ENCODE results near the gene NXPH3. TPM values are rescaled to one million over a fixed set of nuclear protein-coding genes. Genes with fewer than 3 reads are reported as not detected.

NXPH3 gene
- total RNA-seq, 1 experiment from 2014 or later = 0.10 TPM

GRCh38 chr17:49528966-49529365 lies 46.7 kb upstream of the NXPH3 start:
- H4K20me1 ChIP-seq (ENCODE audit: insufficient read depth) = no peaks in the 10 kb centered on the region
- POLR2A ChIA-PET = no interaction called here
- H2AFZ ChIP-seq (ENCODE audit: low read depth, low read length, poor library complexity, severe bottlenecking) = no peak overlapping the region
- TF ChIP-seq SP1 (IDR thresholded peaks at IDR 0.05; ENCODE audit: low read depth) = no peak
- TF ChIP-seq RAD21 (IDR thresholded peaks at IDR 0.05; ENCODE audit: low read depth) = no peak
- no peak for TF ChIP-seq MAX (IDR thresholded peaks at IDR 0.05)
- no peak for TF ChIP-seq ELF1 (IDR thresholded peaks at IDR 0.05; ENCODE audit: borderline replicate concordance, low read depth)
- no peak for TF ChIP-seq JUND (IDR thresholded peaks at IDR 0.05)
- TF ChIP-seq EGR1 (IDR thresholded peaks at IDR 0.05; ENCODE audit: low read depth) = no peak
- TF ChIP-seq YY1 (IDR thresholded peaks at IDR 0.05; ENCODE audit: extremely low read depth, insufficient replicate concordance, low read depth, low read length) = no peak
- TF ChIP-seq POLR2AphosphoS5 (IDR thresholded peaks at IDR 0.05; ENCODE audit: low read depth, low read length) = no peak
- TF ChIP-seq SRF (IDR thresholded peaks at IDR 0.05; ENCODE audit: low read depth) = no peak
- no peaks in the 10 kb centered on the region for H3K9me3 ChIP-seq (ENCODE audit: control insufficient read depth in 1 of 2, insufficient read depth in 1 of 2, low read depth in 1 of 2, low read length in 2 of 2)
- intact Hi-C loops (cut with micrococcal nuclease) = no loop called here
- H3K9ac ChIP-seq (ENCODE audit: low read length) = no peak overlapping the region
- no peak overlapping the region for H3K4me2 ChIP-seq (ENCODE audit: low read length)
- no peaks in the 10 kb centered on the region for H3K79me2 ChIP-seq (ENCODE audit: insufficient read depth, low read length)
- no TSS peak for BruUV-seq (replicated peaks)
- CTCF ChIA-PET = interaction anchor here (0.7 kb wide), 1 partner anchor 35 kb away, joined by 3 read pairs; no protein-coding TSS in a partner anchor
- no peak overlapping the region for H3K27ac ChIP-seq (ENCODE audit: low read depth, low read length)
- RAD21 ChIA-PET (ENCODE audit: low non-redundant PET in 1 of 2, low total read pairs in 2 of 2, uncharacterized antibody in 2 of 2, unreplicated experiment in 2 of 2) = no interaction called here
- H3K36me3 ChIP-seq (ENCODE audit: control insufficient read depth in 1 of 2, insufficient read depth in 2 of 2, low read length in 2 of 2) = no peaks in the 10 kb centered on the region
- DNase-seq (ENCODE audit: low read depth, low spot score) = no peak
- no peaks in the 10 kb centered on the region for H3K4me1 ChIP-seq (ENCODE audit: control insufficient read depth in 1 of 2, insufficient read depth in 2 of 2, low read length in 2 of 2)
- H3K9me2 ChIP-seq (ENCODE audit: insufficient read depth) = no peaks in the 10 kb centered on the region
- H3K27me3 ChIP-seq (ENCODE audit: insufficient read depth, low read length) = peaks cover 6% of the 10 kb centered on the region; the same call in 1 of the 2 replicates
- H3K4me3 ChIP-seq (replicated peaks in 1 of 2; ENCODE audit: low read depth in 1 of 2, low read length in 2 of 2) = no peak overlapping the region
- no peak for ATAC-seq

- no peaks in the 10 kb centered on the region for H3K4me1 ChIP-seq (ENCODE audit: control insufficient read depth in 1 of 2, insufficient read depth in 2 of 2, low read length in 2 of 2)
- intact Hi-C loops (cut with micrococcal nuclease) = no loop called here
- H3K36me3 ChIP-seq (ENCODE audit: control insufficient read depth in 1 of 2, insufficient read depth in 2 of 2, low read length in 2 of 2) = no peaks in the 10 kb centered on the region
- H4K20me1 ChIP-seq (ENCODE audit: insufficient read depth) = no peaks in the 10 kb centered on the region
- H3K9me3 ChIP-seq (ENCODE audit: control insufficient read depth in 1 of 2, insufficient read depth in 1 of 2, low read depth in 1 of 2, low read length in 2 of 2) = no peaks in the 10 kb centered on the region
- no peak for TF ChIP-seq YY1 (IDR thresholded peaks at IDR 0.05; ENCODE audit: extremely low read depth, insufficient replicate concordance, low read depth, low read length)
- TF ChIP-seq SRF (IDR thresholded peaks at IDR 0.05; ENCODE audit: low read depth) = no peak
- no peak for TF ChIP-seq CBX3 (IDR thresholded peaks at IDR 0.05; ENCODE audit: low read depth)
- TF ChIP-seq, protein P1, sequence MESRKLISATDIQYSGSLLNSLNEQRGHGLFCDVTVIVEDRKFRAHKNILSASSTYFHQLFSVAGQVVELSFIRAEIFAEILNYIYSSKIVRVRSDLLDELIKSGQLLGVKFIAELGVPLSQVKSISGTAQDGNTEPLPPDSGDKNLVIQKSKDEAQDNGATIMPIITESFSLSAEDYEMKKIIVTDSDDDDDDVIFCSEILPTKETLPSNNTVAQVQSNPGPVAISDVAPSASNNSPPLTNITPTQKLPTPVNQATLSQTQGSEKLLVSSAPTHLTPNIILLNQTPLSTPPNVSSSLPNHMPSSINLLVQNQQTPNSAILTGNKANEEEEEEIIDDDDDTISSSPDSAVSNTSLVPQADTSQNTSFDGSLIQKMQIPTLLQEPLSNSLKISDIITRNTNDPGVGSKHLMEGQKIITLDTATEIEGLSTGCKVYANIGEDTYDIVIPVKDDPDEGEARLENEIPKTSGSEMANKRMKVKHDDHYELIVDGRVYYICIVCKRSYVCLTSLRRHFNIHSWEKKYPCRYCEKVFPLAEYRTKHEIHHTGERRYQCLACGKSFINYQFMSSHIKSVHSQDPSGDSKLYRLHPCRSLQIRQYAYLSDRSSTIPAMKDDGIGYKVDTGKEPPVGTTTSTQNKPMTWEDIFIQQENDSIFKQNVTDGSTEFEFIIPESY (IDR thresholded peaks at IDR 0.05; ENCODE audit: extremely low read depth, insufficient replicate concordance, low read length) = no peak
- no peak for TF ChIP-seq FOSL1 (IDR thresholded peaks at IDR 0.05; ENCODE audit: low read depth)
- no peak for TF ChIP-seq JUND (IDR thresholded peaks at IDR 0.05)
- no peak for TF ChIP-seq EZH2phosphoT487 (IDR thresholded peaks at IDR 0.05; ENCODE audit: borderline replicate concordance)
- TF ChIP-seq POLR2AphosphoS5 (IDR thresholded peaks at IDR 0.05; ENCODE audit: low read depth, low read length) = no peak
- no peak for TF ChIP-seq CTCF (IDR thresholded peaks at IDR 0.05 in 2 of 3, conservative IDR thresholded peaks at IDR 0.05 in 1 of 3; ENCODE audit: borderline replicate concordance in 1 of 3, insufficient read depth in 1 of 3, low read depth in 2 of 3, low read length in 2 of 3)
- no peak for TF ChIP-seq SP1 (IDR thresholded peaks at IDR 0.05; ENCODE audit: low read depth)
- no TSS peak for BruUV-seq (replicated peaks)
- RAD21 ChIA-PET (ENCODE audit: low non-redundant PET in 1 of 2, low total read pairs in 2 of 2, uncharacterized antibody in 2 of 2, unreplicated experiment in 2 of 2) = interaction anchor here in 1 of 2 experiments (0.7 kb wide), 1 partner anchor 37 kb away, joined by 4 read pairs; no protein-coding TSS in a partner anchor
- H3K79me2 ChIP-seq (ENCODE audit: insufficient read depth, low read length) = no peaks in the 10 kb centered on the region
- no peak overlapping the region for H3K9ac ChIP-seq (ENCODE audit: low read length)
- H3K27me3 ChIP-seq (ENCODE audit: insufficient read depth, low read length) = peaks cover 8% of the 10 kb centered on the region; the same call in 1 of the 2 replicates
- H3K4me3 ChIP-seq (replicated peaks in 1 of 2; ENCODE audit: low read depth in 1 of 2, low read length in 2 of 2) = no peak overlapping the region
- DNase-seq (ENCODE audit: low read depth, low spot score) (no peak), ATAC-seq (no peak)
- no peaks in the 10 kb centered on the region for H3K9me2 ChIP-seq (ENCODE audit: insufficient read depth)
- H3K4me2 ChIP-seq (ENCODE audit: low read length) = no peak overlapping the region
- CTCF ChIA-PET = no interaction called here
- POLR2A ChIA-PET = interaction anchor here (1.5 kb wide), 1 partner anchor 10 kb away, joined by 3 read pairs; no protein-coding TSS in a partner anchor
- no peak overlapping the region for H2AFZ ChIP-seq (ENCODE audit: low read depth, low read length, poor library complexity, severe bottlenecking)
- no peak overlapping the region for H3K27ac ChIP-seq (ENCODE audit: low read depth, low read length)
Measured at GRCh38 chr17:49530118-49530517, 45.6 kb upstream of the NXPH3 start.

All from HCT116 (cell line).